A549 (cell line): ENCODE measurements around the gene C1orf216.

ENCODE experiments used
- EP300 ChIP-seq, 2 experiments: fragments of >200 bp; sonication (Bioruptor Twin); formaldehyde crosslinking; IDR thresholded peaks; 2 replicates in 1 of 2; 3 replicates in 1 of 2; pipeline ENCODE4 v1.6.1; 2016 to 2017
- ESRRA ChIP-seq: fragments of 150-350 bp; IDR thresholded peaks from 2 replicates; pipeline ENCODE4 v1.6.1; 2014; ENCODE audit warnings: mild to moderate bottlenecking, low read length, borderline replicate concordance
- HEYL ChIP-seq: fragments of 250-450 bp; sonication (Bioruptor Pico); IDR thresholded peaks from 2 replicates; pipeline ENCODE4 v1.8.0; 2021; ENCODE audit warnings: mild to moderate bottlenecking, moderate library complexity
- NR3C1 ChIP-seq: fragments of >200 bp; sonication (Bioruptor Twin); formaldehyde crosslinking; IDR thresholded peaks from 3 replicates; pipeline ENCODE4 v1.6.1; 2017
- POLR2A ChIP-seq: IDR thresholded peaks from 2 replicates; pipeline ENCODE4 v1.6.1; 2012; ENCODE audit warnings: mild to moderate bottlenecking, low read length
- SREBF2 ChIP-seq: fragments of 450-650 bp; IDR thresholded peaks from 2 replicates; pipeline ENCODE4 v1.6.1; 2014; ENCODE audit warnings: mild to moderate bottlenecking, moderate library complexity
- ZC3H11A ChIP-seq: fragments of 450-650 bp; IDR thresholded peaks from 2 replicates; pipeline ENCODE4 v1.6.1; 2014; ENCODE audit warnings: antibody characterized with exemption, mild to moderate bottlenecking
- TF ChIP-seq, protein P1 (sequence below): fragments of >200 bp; sonication (Bioruptor Twin); formaldehyde crosslinking; IDR thresholded peaks from 3 replicates; pipeline ENCODE4 v1.5.1; 2016
- TF ChIP-seq, protein P2 (sequence below): fragments of 200-600 bp; sonication (generic); IDR thresholded peaks from 2 replicates; pipeline ENCODE4 v1.6.1; 2016; ENCODE audit warnings: antibody characterized with exemption, mild to moderate bottlenecking, moderate library complexity

DNA sequence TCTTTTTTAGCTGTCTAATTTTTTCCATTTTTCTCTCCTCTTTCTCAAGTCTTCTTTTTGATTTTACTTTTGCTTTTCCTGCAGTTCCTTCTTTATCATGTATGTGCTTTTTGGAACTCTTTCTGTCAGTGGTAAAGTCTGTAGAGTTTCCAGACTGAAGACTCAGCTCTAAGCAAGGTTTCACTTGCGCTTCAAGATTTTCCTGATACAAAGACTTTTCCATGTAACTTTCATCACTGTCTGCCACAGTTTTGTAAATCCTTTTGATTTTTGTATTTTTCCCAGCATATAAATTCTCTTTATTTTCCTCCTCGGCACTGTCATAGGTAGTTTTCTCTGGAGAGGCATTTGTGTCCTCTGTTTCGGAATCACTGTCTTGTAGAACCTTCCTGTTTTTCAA is 45.6 kb upstream of the C1orf216 start:
- no peak for TF ChIP-seq SREBF2
- TF ChIP-seq, protein P1, sequence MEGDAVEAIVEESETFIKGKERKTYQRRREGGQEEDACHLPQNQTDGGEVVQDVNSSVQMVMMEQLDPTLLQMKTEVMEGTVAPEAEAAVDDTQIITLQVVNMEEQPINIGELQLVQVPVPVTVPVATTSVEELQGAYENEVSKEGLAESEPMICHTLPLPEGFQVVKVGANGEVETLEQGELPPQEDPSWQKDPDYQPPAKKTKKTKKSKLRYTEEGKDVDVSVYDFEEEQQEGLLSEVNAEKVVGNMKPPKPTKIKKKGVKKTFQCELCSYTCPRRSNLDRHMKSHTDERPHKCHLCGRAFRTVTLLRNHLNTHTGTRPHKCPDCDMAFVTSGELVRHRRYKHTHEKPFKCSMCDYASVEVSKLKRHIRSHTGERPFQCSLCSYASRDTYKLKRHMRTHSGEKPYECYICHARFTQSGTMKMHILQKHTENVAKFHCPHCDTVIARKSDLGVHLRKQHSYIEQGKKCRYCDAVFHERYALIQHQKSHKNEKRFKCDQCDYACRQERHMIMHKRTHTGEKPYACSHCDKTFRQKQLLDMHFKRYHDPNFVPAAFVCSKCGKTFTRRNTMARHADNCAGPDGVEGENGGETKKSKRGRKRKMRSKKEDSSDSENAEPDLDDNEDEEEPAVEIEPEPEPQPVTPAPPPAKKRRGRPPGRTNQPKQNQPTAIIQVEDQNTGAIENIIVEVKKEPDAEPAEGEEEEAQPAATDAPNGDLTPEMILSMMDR = no peak
- no peak for TF ChIP-seq ESRRA
- no peak for TF ChIP-seq HEYL (CRISPR knock-in tag)
- TF ChIP-seq NR3C1 = no peak
- TF ChIP-seq, protein P2, sequence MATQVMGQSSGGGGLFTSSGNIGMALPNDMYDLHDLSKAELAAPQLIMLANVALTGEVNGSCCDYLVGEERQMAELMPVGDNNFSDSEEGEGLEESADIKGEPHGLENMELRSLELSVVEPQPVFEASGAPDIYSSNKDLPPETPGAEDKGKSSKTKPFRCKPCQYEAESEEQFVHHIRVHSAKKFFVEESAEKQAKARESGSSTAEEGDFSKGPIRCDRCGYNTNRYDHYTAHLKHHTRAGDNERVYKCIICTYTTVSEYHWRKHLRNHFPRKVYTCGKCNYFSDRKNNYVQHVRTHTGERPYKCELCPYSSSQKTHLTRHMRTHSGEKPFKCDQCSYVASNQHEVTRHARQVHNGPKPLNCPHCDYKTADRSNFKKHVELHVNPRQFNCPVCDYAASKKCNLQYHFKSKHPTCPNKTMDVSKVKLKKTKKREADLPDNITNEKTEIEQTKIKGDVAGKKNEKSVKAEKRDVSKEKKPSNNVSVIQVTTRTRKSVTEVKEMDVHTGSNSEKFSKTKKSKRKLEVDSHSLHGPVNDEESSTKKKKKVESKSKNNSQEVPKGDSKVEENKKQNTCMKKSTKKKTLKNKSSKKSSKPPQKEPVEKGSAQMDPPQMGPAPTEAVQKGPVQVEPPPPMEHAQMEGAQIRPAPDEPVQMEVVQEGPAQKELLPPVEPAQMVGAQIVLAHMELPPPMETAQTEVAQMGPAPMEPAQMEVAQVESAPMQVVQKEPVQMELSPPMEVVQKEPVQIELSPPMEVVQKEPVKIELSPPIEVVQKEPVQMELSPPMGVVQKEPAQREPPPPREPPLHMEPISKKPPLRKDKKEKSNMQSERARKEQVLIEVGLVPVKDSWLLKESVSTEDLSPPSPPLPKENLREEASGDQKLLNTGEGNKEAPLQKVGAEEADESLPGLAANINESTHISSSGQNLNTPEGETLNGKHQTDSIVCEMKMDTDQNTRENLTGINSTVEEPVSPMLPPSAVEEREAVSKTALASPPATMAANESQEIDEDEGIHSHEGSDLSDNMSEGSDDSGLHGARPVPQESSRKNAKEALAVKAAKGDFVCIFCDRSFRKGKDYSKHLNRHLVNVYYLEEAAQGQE = no peak
- TF ChIP-seq ZC3H11A = no peak
- TF ChIP-seq EP300 (IDR thresholded peaks at IDR 0.05) = no peak
- TF ChIP-seq POLR2A = no peak
